Measurements from ENCODE around the gene PLEKHM3.
"Not testable (repeated sequence)": the region's sequence is repeated elsewhere in the genome, so short reads cannot be mapped to it uniquely, and the experiment has no call there.

PLEKHM3 gene

DNA sequence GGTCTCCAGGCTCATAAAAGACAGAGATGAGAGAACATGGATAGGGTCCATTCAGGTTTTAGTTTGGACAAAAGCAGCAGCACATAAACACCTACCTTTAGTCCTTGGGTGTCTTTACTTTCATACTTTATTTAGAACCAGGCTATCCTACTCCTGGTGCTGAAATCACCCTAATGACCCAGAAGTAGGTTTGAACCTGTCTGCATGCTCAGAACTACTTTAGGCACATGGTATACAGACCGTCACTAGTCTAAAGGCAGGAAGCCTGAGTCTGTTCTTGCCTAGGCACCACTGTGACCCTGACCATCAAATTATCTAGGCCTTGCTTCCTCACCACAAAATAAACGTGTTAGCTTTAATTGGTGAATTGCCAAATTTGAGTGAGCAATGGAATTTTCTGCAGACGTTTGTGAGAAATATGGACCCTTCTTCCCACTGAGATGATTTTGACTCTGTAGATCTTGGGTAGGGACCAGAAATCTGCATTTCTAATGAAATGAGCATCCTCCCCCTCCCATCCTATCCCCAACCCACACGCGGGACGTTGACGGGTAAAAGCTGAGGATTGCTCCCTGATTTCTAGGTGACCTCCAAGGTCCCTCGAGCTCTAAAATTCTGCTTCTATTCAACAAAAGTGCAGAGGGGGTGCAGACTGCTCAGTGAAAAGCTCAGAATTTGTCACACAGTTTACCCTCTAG, 75.1 kb downstream of the PLEKHM3 start:
- Histone ChIP-seq H3K4me3 (ENCODE audit: low read length in 2 of 2) (no peak overlapping the region), H3K9me3 (ENCODE audit: control insufficient read depth in 2 of 2, low read length in 2 of 2) (no peaks in the 10 kb centered on the region), H3K27ac (ENCODE audit: low read length) (no peak overlapping the region), H3K9ac (ENCODE audit: low read length in 2 of 2) (no peak overlapping the region), H3K36me3 (ENCODE audit: control insufficient read depth in 2 of 2, insufficient read depth in 2 of 2, low read length in 2 of 2) (peaks cover 0 to 3% of the 10 kb centered on the region in 2 donors), H3K4me1 (ENCODE audit: control insufficient read depth, insufficient read depth, low read length) (no peaks in the 10 kb centered on the region), H3K27me3 (ENCODE audit: control insufficient read depth in 1 of 2, insufficient read depth in 2 of 2, low read length in 2 of 2) (no peaks in the 10 kb centered on the region)

GRCh38 chr2:207949245-207949644, 76.1 kb downstream of the PLEKHM3 start:
- not testable (repeated sequence) for H3K27ac ChIP-seq (ENCODE audit: low read length); H3K27me3 ChIP-seq (ENCODE audit: control insufficient read depth in 1 of 2, insufficient read depth in 2 of 2, low read length in 2 of 2); H3K9ac ChIP-seq (ENCODE audit: low read length in 2 of 2); H3K4me3 ChIP-seq (ENCODE audit: low read length in 2 of 2); H3K4me1 ChIP-seq (ENCODE audit: control insufficient read depth, insufficient read depth, low read length); H3K9me3 ChIP-seq (ENCODE audit: control insufficient read depth in 2 of 2, low read length in 2 of 2)
- peaks cover 7 to 10% of the 10 kb centered on the region in 2 donors for H3K36me3 ChIP-seq (ENCODE audit: control insufficient read depth in 2 of 2, insufficient read depth in 2 of 2, low read length in 2 of 2)

- no peaks in the 10 kb centered on the region for H3K9me3 ChIP-seq (ENCODE audit: control insufficient read depth in 2 of 2, low read length in 2 of 2)
- H3K27ac ChIP-seq (ENCODE audit: low read length), result no peak overlapping the region
- H3K27me3 ChIP-seq (ENCODE audit: control insufficient read depth in 1 of 2, insufficient read depth in 2 of 2, low read length in 2 of 2), result no peaks in the 10 kb centered on the region
- H3K9ac ChIP-seq (ENCODE audit: low read length in 2 of 2), result no peak overlapping the region
- peaks cover 7 to 12% of the 10 kb centered on the region in 2 donors for H3K36me3 ChIP-seq (ENCODE audit: control insufficient read depth in 2 of 2, insufficient read depth in 2 of 2, low read length in 2 of 2)
- no peaks in the 10 kb centered on the region for H3K4me1 ChIP-seq (ENCODE audit: control insufficient read depth, insufficient read depth, low read length)
- H3K4me3 ChIP-seq (ENCODE audit: low read length in 2 of 2), result no peak overlapping the region
Measured at GRCh38 chr2:207944979-207945600, 80.2 kb downstream of the PLEKHM3 start.

DNA sequence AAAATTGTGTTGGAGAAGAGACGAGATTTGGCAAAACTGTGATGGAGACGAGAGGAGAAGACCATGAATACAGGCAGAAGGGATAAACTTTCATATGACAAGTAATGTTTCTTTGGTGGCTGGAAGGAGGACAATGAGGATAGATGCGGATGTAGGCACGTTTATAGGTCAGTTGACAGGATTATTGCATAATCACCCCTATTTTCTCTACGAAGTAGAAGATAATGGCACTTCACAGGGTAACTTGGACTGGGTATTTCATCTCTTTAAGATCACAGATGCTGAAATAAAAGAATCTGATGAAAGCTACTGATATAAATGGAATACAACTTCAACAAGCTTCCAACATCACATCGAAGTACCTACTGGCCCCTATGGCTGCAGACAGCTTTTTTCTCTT, 81.0 kb downstream of the PLEKHM3 start:
- no peak overlapping the region for H3K9ac ChIP-seq (ENCODE audit: low read length in 2 of 2)
- H3K9me3 ChIP-seq (ENCODE audit: control insufficient read depth in 2 of 2, low read length in 2 of 2), result no peaks in the 10 kb centered on the region
- no peaks in the 10 kb centered on the region for H3K4me1 ChIP-seq (ENCODE audit: control insufficient read depth, insufficient read depth, low read length)
- H3K27me3 ChIP-seq (ENCODE audit: control insufficient read depth in 1 of 2, insufficient read depth in 2 of 2, low read length in 2 of 2), result no peaks in the 10 kb centered on the region
- no peak overlapping the region for H3K27ac ChIP-seq (ENCODE audit: low read length)
- peaks cover 7 to 12% of the 10 kb centered on the region in 2 donors for H3K36me3 ChIP-seq (ENCODE audit: control insufficient read depth in 2 of 2, insufficient read depth in 2 of 2, low read length in 2 of 2)
- no peak overlapping the region for H3K4me3 ChIP-seq (ENCODE audit: low read length in 2 of 2)

DNA sequence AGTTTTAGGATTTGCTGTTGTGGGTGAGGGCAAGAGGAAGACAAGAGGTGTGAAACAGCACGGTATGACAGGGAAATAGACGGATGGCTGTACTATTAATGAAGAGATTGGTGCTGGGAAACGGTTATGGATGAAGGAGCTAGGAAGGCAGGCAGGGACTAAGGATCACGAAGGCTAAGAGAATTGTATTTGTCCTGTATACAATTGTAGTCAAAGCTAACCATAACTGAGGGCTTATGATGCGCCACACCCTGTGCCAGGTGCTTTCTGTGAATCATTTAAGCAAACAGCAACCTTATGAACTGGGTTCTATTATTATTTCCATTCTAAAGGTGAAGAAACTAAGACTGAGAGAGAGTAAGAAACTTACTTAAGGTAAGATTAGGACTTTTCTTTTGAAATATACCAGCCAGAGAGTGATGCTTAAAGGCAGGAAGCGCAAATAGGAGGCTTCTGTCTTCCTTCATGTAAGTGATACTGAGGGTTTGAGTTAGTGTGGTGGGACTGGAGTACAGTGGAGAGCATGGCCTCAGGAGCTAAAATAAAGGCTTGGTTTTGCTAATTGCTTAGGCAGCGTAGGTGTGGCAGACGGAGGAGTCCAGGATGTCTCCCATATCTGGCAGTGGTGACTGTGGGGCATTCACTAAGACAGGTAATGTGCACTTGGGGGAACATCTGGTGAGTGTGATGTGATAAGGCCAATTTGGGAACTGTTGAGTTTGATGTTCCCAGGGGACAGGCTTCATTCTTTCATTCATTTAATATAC, 85.8 kb downstream of the PLEKHM3 start:
- Histone ChIP-seq H3K36me3 (ENCODE audit: control insufficient read depth in 2 of 2, insufficient read depth in 2 of 2, low read length in 2 of 2) (peaks cover under 1 to 5% of the 10 kb centered on the region in 2 donors), H3K27ac (ENCODE audit: low read length) (no peak overlapping the region), H3K9me3 (ENCODE audit: control insufficient read depth in 2 of 2, low read length in 2 of 2) (no peaks in the 10 kb centered on the region), H3K9ac (ENCODE audit: low read length in 2 of 2) (no peak overlapping the region), H3K27me3 (ENCODE audit: control insufficient read depth in 1 of 2, insufficient read depth in 2 of 2, low read length in 2 of 2) (no peaks in the 10 kb centered on the region), H3K4me3 (ENCODE audit: low read length in 2 of 2) (no peak overlapping the region), H3K4me1 (ENCODE audit: control insufficient read depth, insufficient read depth, low read length) (no peaks in the 10 kb centered on the region)

GRCh38 chr2:207938886-207939285, 86.4 kb downstream of the PLEKHM3 start:
- no peak overlapping the region for H3K27ac ChIP-seq (ENCODE audit: low read length)
- H3K27me3 ChIP-seq (ENCODE audit: control insufficient read depth in 1 of 2, insufficient read depth in 2 of 2, low read length in 2 of 2), result no peaks in the 10 kb centered on the region
- no peaks in the 10 kb centered on the region for H3K9me3 ChIP-seq (ENCODE audit: control insufficient read depth in 2 of 2, low read length in 2 of 2)
- no peaks in the 10 kb centered on the region for H3K36me3 ChIP-seq (ENCODE audit: control insufficient read depth in 2 of 2, insufficient read depth in 2 of 2, low read length in 2 of 2)
- H3K9ac ChIP-seq (ENCODE audit: low read length in 2 of 2), result no peak overlapping the region
- H3K4me1 ChIP-seq (ENCODE audit: control insufficient read depth, insufficient read depth, low read length), result no peaks in the 10 kb centered on the region
- no peak overlapping the region for H3K4me3 ChIP-seq (ENCODE audit: low read length in 2 of 2)

DNA sequence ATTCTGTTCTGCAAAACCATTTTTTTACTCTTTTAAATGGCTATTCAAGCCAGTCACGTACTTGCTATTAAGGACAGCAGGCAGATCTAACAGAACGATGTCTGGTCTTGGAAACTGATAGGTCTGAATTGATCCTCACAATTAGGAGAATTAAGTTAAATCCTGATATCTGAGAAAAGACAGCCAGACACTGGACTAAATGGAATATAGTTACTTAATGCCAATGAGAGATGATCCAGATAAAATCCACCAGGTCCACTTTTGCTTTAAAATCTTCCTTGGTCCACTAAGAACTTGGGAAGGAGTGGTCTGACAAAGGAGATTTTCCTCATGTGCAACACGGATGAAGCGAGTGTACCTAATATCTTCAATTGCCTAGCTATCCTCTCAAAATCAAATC, 86.9 kb downstream of the PLEKHM3 start:
- H3K36me3 ChIP-seq (ENCODE audit: control insufficient read depth in 2 of 2, insufficient read depth in 2 of 2, low read length in 2 of 2), result no peaks in the 10 kb centered on the region
- no peak overlapping the region for H3K4me3 ChIP-seq (ENCODE audit: low read length in 2 of 2)
- no peaks in the 10 kb centered on the region for H3K9me3 ChIP-seq (ENCODE audit: control insufficient read depth in 2 of 2, low read length in 2 of 2)
- H3K9ac ChIP-seq (ENCODE audit: low read length in 2 of 2), result no peak overlapping the region
- H3K27me3 ChIP-seq (ENCODE audit: control insufficient read depth in 1 of 2, insufficient read depth in 2 of 2, low read length in 2 of 2), result no peaks in the 10 kb centered on the region
- no peaks in the 10 kb centered on the region for H3K4me1 ChIP-seq (ENCODE audit: control insufficient read depth, insufficient read depth, low read length)
- H3K27ac ChIP-seq (ENCODE audit: low read length), result no peak overlapping the region

- H3K4me1 ChIP-seq (ENCODE audit: control insufficient read depth, insufficient read depth, low read length), result no peaks in the 10 kb centered on the region
- H3K9me3 ChIP-seq (ENCODE audit: control insufficient read depth in 2 of 2, low read length in 2 of 2), result no peaks in the 10 kb centered on the region
- no peak overlapping the region for H3K9ac ChIP-seq (ENCODE audit: low read length in 2 of 2)
- H3K36me3 ChIP-seq (ENCODE audit: control insufficient read depth in 2 of 2, insufficient read depth in 2 of 2, low read length in 2 of 2), result no peaks in the 10 kb centered on the region
- no peak overlapping the region for H3K27ac ChIP-seq (ENCODE audit: low read length)
- no peaks in the 10 kb centered on the region for H3K27me3 ChIP-seq (ENCODE audit: control insufficient read depth in 1 of 2, insufficient read depth in 2 of 2, low read length in 2 of 2)
- H3K4me3 ChIP-seq (ENCODE audit: low read length in 2 of 2), result no peak overlapping the region
Measured at GRCh38 chr2:207937823-207938222, 87.5 kb downstream of the PLEKHM3 start.

DNA sequence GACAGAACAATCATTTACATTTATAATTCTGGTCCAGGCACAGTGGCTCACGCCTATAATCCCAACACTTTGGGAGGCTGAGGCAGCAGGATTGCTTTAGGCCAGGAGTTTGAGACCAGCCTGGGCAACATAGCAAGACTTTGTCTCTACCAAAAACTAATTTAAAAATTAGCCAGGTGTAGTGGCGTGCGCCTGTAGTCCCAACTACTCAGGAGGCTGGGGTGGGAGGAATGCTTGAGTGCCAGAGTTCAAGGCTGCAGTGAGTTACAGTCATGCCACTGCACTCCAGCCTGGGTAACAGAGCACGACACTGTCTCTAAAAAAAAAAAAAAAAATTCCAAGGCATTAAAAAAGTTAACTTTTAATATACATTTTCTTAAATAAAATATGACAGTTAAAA, 88.1 kb downstream of the PLEKHM3 start:
- H3K27ac ChIP-seq (ENCODE audit: low read length), result no peak overlapping the region
- no peaks in the 10 kb centered on the region for H3K36me3 ChIP-seq (ENCODE audit: control insufficient read depth in 2 of 2, insufficient read depth in 2 of 2, low read length in 2 of 2)
- no peak overlapping the region for H3K4me3 ChIP-seq (ENCODE audit: low read length in 2 of 2)
- no peaks in the 10 kb centered on the region for H3K27me3 ChIP-seq (ENCODE audit: control insufficient read depth in 1 of 2, insufficient read depth in 2 of 2, low read length in 2 of 2)
- H3K9me3 ChIP-seq (ENCODE audit: control insufficient read depth in 2 of 2, low read length in 2 of 2), result no peaks in the 10 kb centered on the region
- no peaks in the 10 kb centered on the region for H3K4me1 ChIP-seq (ENCODE audit: control insufficient read depth, insufficient read depth, low read length)
- no peak overlapping the region for H3K9ac ChIP-seq (ENCODE audit: low read length in 2 of 2)

DNA sequence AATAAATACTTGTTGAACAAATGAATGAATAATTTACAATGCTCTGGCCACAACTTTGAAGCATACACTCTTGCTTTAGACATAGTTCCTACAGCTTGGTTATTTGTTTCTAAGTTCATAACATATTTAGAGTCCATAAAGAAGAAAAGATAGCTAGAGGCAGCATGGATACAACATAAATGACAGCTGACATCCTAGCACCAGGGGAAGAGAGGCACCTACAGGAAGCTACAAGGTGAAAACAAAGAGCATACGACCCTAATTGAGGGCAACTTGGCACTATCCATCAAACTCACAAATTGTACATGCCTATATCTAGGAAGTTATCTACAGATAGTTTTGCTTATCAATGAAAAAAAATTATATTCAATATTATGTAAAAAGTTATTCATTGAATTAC, 88.9 kb downstream of the PLEKHM3 start:
- Histone ChIP-seq H3K9me3 (ENCODE audit: control insufficient read depth in 2 of 2, low read length in 2 of 2) (no peaks in the 10 kb centered on the region), H3K9ac (ENCODE audit: low read length in 2 of 2) (no peak overlapping the region), H3K36me3 (ENCODE audit: control insufficient read depth in 2 of 2, insufficient read depth in 2 of 2, low read length in 2 of 2) (no peaks in the 10 kb centered on the region), H3K4me3 (ENCODE audit: low read length in 2 of 2) (no peak overlapping the region), H3K27me3 (ENCODE audit: control insufficient read depth in 1 of 2, insufficient read depth in 2 of 2, low read length in 2 of 2) (no peaks in the 10 kb centered on the region), H3K27ac (ENCODE audit: low read length) (no peak overlapping the region), H3K4me1 (ENCODE audit: control insufficient read depth, insufficient read depth, low read length) (no peaks in the 10 kb centered on the region)

- no peaks in the 10 kb centered on the region for H3K9me3 ChIP-seq (ENCODE audit: control insufficient read depth in 2 of 2, low read length in 2 of 2)
- no peak overlapping the region for H3K9ac ChIP-seq (ENCODE audit: low read length in 2 of 2)
- H3K4me1 ChIP-seq (ENCODE audit: control insufficient read depth, insufficient read depth, low read length), result no peaks in the 10 kb centered on the region
- H3K4me3 ChIP-seq (ENCODE audit: low read length in 2 of 2), result no peak overlapping the region
- no peaks in the 10 kb centered on the region for H3K36me3 ChIP-seq (ENCODE audit: control insufficient read depth in 2 of 2, insufficient read depth in 2 of 2, low read length in 2 of 2)
- H3K27ac ChIP-seq (ENCODE audit: low read length), result no peak overlapping the region
- no peaks in the 10 kb centered on the region for H3K27me3 ChIP-seq (ENCODE audit: control insufficient read depth in 1 of 2, insufficient read depth in 2 of 2, low read length in 2 of 2)
Measured at GRCh38 chr2:207935991-207936370, 89.3 kb downstream of the PLEKHM3 start.
